Liver (tissue), 9 donors: ENCODE data around the gene SCUBE1. TPM values are rescaled to one million over a fixed set of nuclear protein-coding genes. Genes with fewer than 3 reads are reported as not detected.

Experiments used
- DNase-seq: peaks from one replicate; pipeline ENCODE4 v3.0.0-alpha.2; 2017; ENCODE audit warnings: low spot score
- H3K27ac ChIP-seq, 2 donors: one replicate each; pipeline ENCODE4 v1.7.0; 2013; ENCODE audit warnings: inconsistent platforms in 2 of 2, low read length in 2 of 2, control low read depth in 1 of 2, low read depth in 1 of 2, mild to moderate bottlenecking in 1 of 2
- H3K27me3 ChIP-seq, 4 donors: one replicate each; pipeline versions ENCODE4 v1.6.1 to v1.7.0; 2013; ENCODE audit warnings: low read length in 3 of 4, inconsistent platforms in 1 of 4, mild to moderate bottlenecking in 1 of 4, moderate library complexity in 1 of 4; ENCODE audit not compliant: control insufficient read depth in 4 of 4, insufficient read depth in 4 of 4
- H3K36me3 ChIP-seq, 4 donors: one replicate each; pipeline versions ENCODE4 v1.6.1 to v1.7.0; 2013; ENCODE audit warnings: low read length in 3 of 4, mild to moderate bottlenecking in 3 of 4, low read depth in 1 of 4, moderate library complexity in 1 of 4; ENCODE audit not compliant: control insufficient read depth in 4 of 4, insufficient read depth in 3 of 4
- H3K4me1 ChIP-seq, 4 donors: one replicate each; pipeline versions ENCODE4 v1.6.1 to v1.7.0; 2013; ENCODE audit warnings: low read length in 3 of 4, mild to moderate bottlenecking in 3 of 4, moderate library complexity in 1 of 4; ENCODE audit not compliant: control insufficient read depth in 4 of 4, insufficient read depth in 4 of 4
- H3K4me3 ChIP-seq, 3 donors: one replicate each; pipeline versions ENCODE4 v1.6.1 to v1.7.0; 2013; ENCODE audit warnings: low read length in 3 of 3, control low read depth in 1 of 3, low read depth in 1 of 3, mild to moderate bottlenecking in 1 of 3
- H3K9ac ChIP-seq, 2 donors: one replicate each; pipeline ENCODE4 v1.7.0; 2013; ENCODE audit warnings: low read length in 2 of 2, mild to moderate bottlenecking in 2 of 2, moderate library complexity in 2 of 2, control low read depth in 1 of 2, low read depth in 1 of 2
- H3K9me3 ChIP-seq, 4 donors: one replicate each; pipeline versions ENCODE4 v1.6.1 to v1.7.0; 2013; ENCODE audit warnings: low read length in 3 of 4; ENCODE audit not compliant: control insufficient read depth in 4 of 4
- CTCF ChIP-seq: fragments of 150-350 bp; IDR thresholded peaks from 2 replicates; pipeline ENCODE4 v1.5.1; 2017; ENCODE audit warnings: improper control_type of control experiment, low read depth, low read length; ENCODE audit not compliant: missing input control
- EGR1 ChIP-seq, 2 donors: IDR thresholded peaks; 2 replicates each; pipeline ENCODE4 v1.6.1; 2016 to 2018; ENCODE audit warnings: antibody characterized with exemption in 2 of 2, low read depth in 2 of 2
- FOXA1 ChIP-seq: IDR thresholded peaks from 2 replicates; pipeline ENCODE4 v1.6.1; 2016; ENCODE audit warnings: antibody characterized with exemption
- FOXA2 ChIP-seq: IDR thresholded peaks from 2 replicates; pipeline ENCODE4 v1.6.1; 2016; ENCODE audit warnings: antibody characterized with exemption
- GABPA ChIP-seq, 2 donors: IDR thresholded peaks in 1 of 2; conservative IDR thresholded peaks in 1 of 2; 2 replicates each; pipeline ENCODE4 v1.6.1; 2016; ENCODE audit warnings: antibody characterized with exemption in 2 of 2, mild to moderate bottlenecking in 1 of 2, moderate library complexity in 1 of 2
- HNF4A ChIP-seq, 2 donors: conservative IDR thresholded peaks; 2 replicates each; pipeline ENCODE4 v1.6.1; 2016; ENCODE audit warnings: antibody characterized with exemption in 2 of 2, mild to moderate bottlenecking in 2 of 2
- HNF4G ChIP-seq: IDR thresholded peaks from 2 replicates; pipeline ENCODE4 v1.6.1; 2016; ENCODE audit warnings: antibody characterized with exemption
- JUND ChIP-seq, 2 donors: IDR thresholded peaks; 2 replicates each; pipeline ENCODE4 v1.6.1; 2016; ENCODE audit warnings: antibody characterized with exemption in 2 of 2
- MAX ChIP-seq: IDR thresholded peaks from 2 replicates; pipeline ENCODE4 v1.6.1; 2016; ENCODE audit warnings: antibody characterized with exemption
- NR2F2 ChIP-seq: IDR thresholded peaks from 2 replicates; pipeline ENCODE4 v1.6.1; 2016; ENCODE audit warnings: antibody characterized with exemption
- RAD21 ChIP-seq, 2 donors: IDR thresholded peaks; 2 replicates each; pipeline ENCODE4 v1.6.1; 2016; ENCODE audit warnings: antibody characterized with exemption in 2 of 2, mild to moderate bottlenecking in 2 of 2
- REST ChIP-seq: IDR thresholded peaks from 2 replicates; pipeline ENCODE4 v1.6.1; 2016; ENCODE audit warnings: antibody characterized with exemption, mild to moderate bottlenecking
- RXRA ChIP-seq, 2 donors: IDR thresholded peaks; 2 replicates each; pipeline ENCODE4 v1.6.1; 2017 to 2018; ENCODE audit warnings: antibody characterized with exemption in 2 of 2, mild to moderate bottlenecking in 1 of 2
- SP1 ChIP-seq: IDR thresholded peaks from 2 replicates; pipeline ENCODE4 v1.6.1; 2018; ENCODE audit warnings: antibody characterized with exemption, mild to moderate bottlenecking
- TAF1 ChIP-seq: conservative IDR thresholded peaks from 2 replicates; pipeline ENCODE4 v1.6.1; 2016; ENCODE audit warnings: antibody characterized with exemption, mild to moderate bottlenecking
- YY1 ChIP-seq: IDR thresholded peaks from 2 replicates; pipeline ENCODE4 v1.6.1; 2016; ENCODE audit warnings: antibody characterized with exemption, mild to moderate bottlenecking
- ZBTB33 ChIP-seq: IDR thresholded peaks from 2 replicates; pipeline ENCODE4 v1.6.1; 2016; ENCODE audit warnings: antibody characterized with exemption
- WGBS: extraction: QIAGEN DNeasy Blood & Tissue Kit; methylation state at CpG from one replicate; pipeline ENCODE4 v1.1.7; 2013; 5-methylcytosine and 5-hydroxymethylcytosine counted together
- polyA plus RNA-seq, 2 donors: library from polyadenylated mRNA; stranded (reverse) in 1 of 2; unstranded in 1 of 2; fragments of 200-250 nt in 1 of 2; fragments of >200 nt in 1 of 2; fragmentation: Nextera tagmentation in 1 of 2; extraction: Ambion mirVana in 1 of 2; gene quantifications; one replicate each; pipeline versions ENCODE4 v1.2.1 to v1.2.3, GENCODE V29; 2013 to 2015
- total RNA-seq, 2 donors: library from RNA; depleted of rRNA; stranded (reverse); fragments of >200 nt; gene quantifications; one replicate each; pipeline ENCODE4 v1.2.3, GENCODE V29; 2014
- donor health status: healthy.
- donor health status: healthy.
- donor health status: healthy.
- donor health status: healthy.
- donor health status: healthy.

SCUBE1 gene
- total and polyA plus RNA-seq, 4 donors, result 0.07 to 0.46 (median 0.08) TPM; not detected in 1

GRCh38 chr22:43274595-43275240 is 68.5 kb downstream of the SCUBE1 start:
- 86% methylated on average over 25 of the region's 25 CpGs for WGBS
- Histone ChIP-seq H3K9me3 (no peaks in the 10 kb centered on the region), H3K4me1 (peaks cover 0 to 13% (median 6%) of the 10 kb centered on the region in 4 donors), H3K4me3 (no peak overlapping the region), H3K36me3 (no peaks in the 10 kb centered on the region), H3K27me3 (no peaks in the 10 kb centered on the region), H3K27ac (no peak overlapping the region), H3K9ac (no peak overlapping the region)
- TF ChIP-seq SP1, result no peak
- no peak for TF ChIP-seq FOXA2
- no peak for TF ChIP-seq YY1
- no peak for TF ChIP-seq CTCF
- no peak for TF ChIP-seq NR2F2
- no peak for TF ChIP-seq TAF1
- no peak for TF ChIP-seq HNF4A (conservative IDR thresholded peaks at IDR 0.05)
- no peak for TF ChIP-seq FOXA1
- TF ChIP-seq REST, result no peak
- no peak for TF ChIP-seq ZBTB33
- no peak for TF ChIP-seq RXRA (IDR thresholded peaks at IDR 0.05)
- no peak for TF ChIP-seq EGR1 (IDR thresholded peaks at IDR 0.05; ENCODE audit: low read depth in 2 of 2)
- no peak for TF ChIP-seq HNF4G
- no peak for TF ChIP-seq MAX
- no peak for TF ChIP-seq JUND (IDR thresholded peaks at IDR 0.05)
- TF ChIP-seq GABPA (IDR thresholded peaks at IDR 0.05 in 1 of 2, conservative IDR thresholded peaks at IDR 0.05 in 1 of 2), result no peak
- TF ChIP-seq RAD21 (IDR thresholded peaks at IDR 0.05), result no peak
- DNase-seq, result no peak
